MV-4-11 (cell line): ENCODE results near the gene PPP1R8.

ENCODE experiments used
- DNase-seq: peaks from one replicate; lab custom pipeline; 2025; lab: John Stamatoyannopoulos, UW

Gene PPP1R8

DNA sequence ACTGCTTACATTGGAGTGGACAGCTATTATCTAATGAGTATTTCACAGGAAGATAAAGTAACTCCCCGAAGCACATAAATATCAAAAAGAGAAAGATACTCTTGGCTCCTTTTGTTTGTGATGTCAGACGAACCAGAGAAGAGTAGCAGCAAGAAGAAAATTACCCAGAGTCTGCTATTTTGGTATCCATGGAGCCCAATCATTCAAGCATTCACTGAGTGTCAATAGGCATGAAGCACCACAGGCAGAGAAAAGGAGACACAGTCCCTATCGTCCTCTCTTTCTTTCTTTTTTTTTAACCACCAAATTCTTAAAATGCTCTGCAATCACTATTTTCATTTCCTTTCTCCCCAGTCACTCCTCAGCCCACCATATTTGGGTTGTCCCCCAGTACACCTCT lies 63.9 kb downstream of the PPP1R8 start:
- no peak for DNase-seq
